Activated CD4-positive, alpha-beta T cell treated with anti-CD3 and anti-CD28 coated beads for 48 hours (primary cell): ENCODE measurements around the gene GLCCI1.
"Not testable (repeated sequence)": the region's sequence is repeated elsewhere in the genome, so short reads cannot be mapped to it uniquely, and the experiment has no call there.

Source experiments
- DNase-seq: peaks from one replicate; pipeline ENCODE4 v3.0.0-alpha.2; 2020

The GLCCI1 gene

DNA sequence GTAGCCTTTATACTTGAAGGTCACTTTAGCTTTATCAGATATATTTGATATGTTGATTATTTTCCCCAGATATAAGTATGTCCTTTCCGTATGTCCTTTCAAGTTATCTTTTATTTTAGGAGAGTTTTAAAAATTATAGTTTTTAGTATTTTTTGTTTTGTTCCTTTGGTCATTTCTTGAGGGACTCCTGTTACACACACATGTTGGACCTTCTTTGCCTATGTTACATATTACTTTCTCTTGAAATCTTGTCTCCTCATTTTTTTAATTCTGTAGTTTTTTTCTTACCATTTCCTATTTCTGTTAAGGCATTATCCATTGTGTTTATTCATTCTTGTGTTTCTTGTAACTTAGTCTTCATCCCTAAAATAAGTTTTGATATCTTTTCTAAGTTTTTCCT lies 23.9 kb downstream of the GLCCI1 start:
- no peak for DNase-seq

GRCh38 chr7:7995348-7995747 lies 26.8 kb downstream of the GLCCI1 start:
- DNase-seq, result not testable (repeated sequence)

GRCh38 chr7:7996568-7996967 lies 28.0 kb downstream of the GLCCI1 start:
- no peak for DNase-seq

GRCh38 chr7:8000315-8000941 lies 31.8 kb downstream of the GLCCI1 start:
- no peak for DNase-seq

- DNase-seq, result no peak
These were observed 34.5 kb downstream of the GLCCI1 start for GRCh38 chr7:8003077-8003476.

DNA sequence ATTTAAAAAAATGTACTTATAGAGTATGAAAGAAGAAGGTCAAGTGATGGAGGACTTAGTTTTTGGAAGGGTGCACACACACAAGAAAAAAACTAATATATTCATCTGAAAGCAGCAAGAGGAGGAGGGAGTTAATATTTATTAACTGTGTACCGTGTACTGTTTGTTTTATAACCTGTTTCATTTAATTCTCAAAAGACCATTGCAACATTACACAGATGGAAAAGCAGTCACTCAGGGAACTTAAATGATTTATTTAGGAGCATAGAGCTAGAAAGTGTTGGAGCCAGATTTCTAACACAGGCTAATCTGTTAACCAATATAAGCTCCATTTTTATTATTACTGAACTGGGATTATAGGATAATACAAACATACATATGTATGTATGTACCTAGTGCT lies 36.7 kb downstream of the GLCCI1 start:
- no peak for DNase-seq

DNA sequence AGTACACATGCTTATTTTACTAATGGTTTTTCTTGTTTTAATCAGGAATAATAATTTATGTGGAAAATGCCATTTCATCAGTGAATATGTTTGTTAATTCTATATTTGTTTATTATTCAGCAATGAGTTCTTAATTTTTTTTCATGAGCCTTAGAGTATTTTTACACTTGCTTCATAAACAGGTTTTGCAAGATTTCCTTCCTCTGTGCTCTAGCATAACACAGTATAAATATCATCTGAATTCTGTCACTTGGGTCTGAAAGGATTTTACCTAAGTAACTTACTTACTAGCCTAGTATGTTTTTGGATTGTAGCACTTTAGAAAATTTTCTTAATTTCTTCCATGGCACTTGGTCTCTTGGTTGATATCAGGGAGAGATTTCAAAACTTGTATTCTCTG lies 45.8 kb downstream of the GLCCI1 start:
- DNase-seq, result no peak

DNA sequence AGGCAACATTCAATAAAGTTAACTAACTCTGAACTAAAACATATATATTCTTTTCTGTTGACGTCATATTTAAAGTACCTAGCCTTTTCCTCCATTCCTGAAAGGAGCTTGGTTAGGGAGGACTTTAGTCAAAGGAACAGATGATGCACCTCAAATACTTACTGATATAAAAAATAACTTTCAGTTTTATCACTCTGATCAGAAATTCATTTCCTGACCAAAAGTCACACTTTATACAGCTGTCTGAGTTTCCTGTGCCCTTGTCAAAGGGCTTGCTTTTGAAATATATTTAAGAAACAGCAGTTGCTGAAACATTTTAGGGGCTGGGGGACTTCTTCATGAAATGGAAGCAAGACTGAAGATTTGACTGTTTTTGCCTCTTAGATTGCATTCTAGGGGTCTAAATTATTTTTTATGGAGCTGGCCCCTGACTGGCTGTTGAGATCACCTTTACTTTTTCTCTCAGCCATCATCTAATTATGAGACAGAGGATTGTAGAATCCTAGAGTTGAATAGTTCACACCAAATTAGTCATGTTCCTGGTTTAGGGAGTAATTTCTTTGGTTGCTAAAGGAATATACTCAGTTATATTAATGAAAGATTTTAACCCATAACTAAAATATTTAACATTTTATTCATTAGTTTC lies 46.6 kb downstream of the GLCCI1 start:
- no peak for DNase-seq

- no peak for DNase-seq
These were observed 47.1 kb downstream of the GLCCI1 start for GRCh38 chr7:8015746-8016120.

GRCh38 chr7:8017423-8017822 lies 48.8 kb downstream of the GLCCI1 start:
- no peak for DNase-seq

DNA sequence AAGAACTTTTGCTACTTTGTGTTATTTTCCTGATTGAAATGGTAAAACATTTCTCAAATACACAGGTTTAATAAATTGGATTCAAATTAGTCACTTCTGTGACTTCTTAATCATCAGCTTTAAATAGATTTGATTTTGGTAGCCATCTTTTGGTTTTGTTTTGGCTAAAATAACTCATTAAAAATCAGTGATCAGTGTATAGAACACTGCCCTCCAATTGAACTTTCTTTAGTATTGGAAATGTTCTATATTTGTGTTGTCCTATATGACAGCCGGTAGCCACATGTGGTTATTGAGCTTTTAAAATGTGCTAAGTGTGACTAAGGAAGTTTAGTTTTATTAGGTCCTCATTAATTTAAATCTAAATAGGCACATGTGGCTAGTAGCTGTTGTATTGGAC lies 50.4 kb downstream of the GLCCI1 start:
- no peak for DNase-seq

GRCh38 chr7:8022628-8023027 lies 54.0 kb downstream of the GLCCI1 start:
- no peak for DNase-seq

DNA sequence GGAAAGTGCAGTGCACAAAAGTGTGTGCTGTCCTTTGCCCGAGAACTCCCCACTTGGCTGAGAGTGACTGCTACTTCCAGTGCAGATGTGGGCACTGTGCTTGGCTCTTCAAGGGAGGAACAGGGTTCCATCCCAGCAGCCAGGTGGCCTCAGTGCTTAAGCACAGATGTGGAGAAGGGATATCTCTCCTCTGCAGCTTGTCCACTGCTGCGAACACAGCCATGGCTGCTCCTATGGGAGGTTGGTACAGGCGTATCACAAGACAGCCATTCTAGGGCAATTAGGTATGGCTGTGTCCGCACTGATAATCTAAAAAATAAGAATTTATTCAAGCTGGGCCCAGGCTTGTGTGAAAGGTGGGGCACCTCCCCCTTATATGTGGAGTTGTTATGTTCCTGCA lies 66.6 kb downstream of the GLCCI1 start:
- no peak for DNase-seq

- no peak for DNase-seq
These were observed 67.3 kb downstream of the GLCCI1 start for GRCh38 chr7:8035647-8036518.

DNA sequence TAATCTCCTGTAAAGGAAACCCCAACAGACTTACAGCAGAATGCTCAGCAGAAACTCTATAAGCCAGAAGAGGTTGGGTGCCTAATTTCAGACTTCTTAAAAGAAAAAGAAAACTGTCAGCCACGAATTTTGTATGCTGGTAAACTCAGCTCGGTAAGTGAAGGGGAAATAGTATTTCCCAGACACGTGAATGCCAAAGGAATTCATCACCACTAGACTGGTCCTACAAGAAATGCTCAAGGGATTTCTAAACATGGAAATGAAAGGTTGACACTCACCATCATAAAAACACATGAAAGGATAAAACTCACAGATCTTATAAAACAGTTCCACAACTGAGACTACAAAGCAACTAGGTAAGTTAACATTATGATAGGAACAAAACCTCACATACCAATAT lies 68.6 kb downstream of the GLCCI1 start:
- DNase-seq, result no peak

GRCh38 chr7:8040768-8041369 lies 72.3 kb downstream of the GLCCI1 start:
- no peak for DNase-seq

GRCh38 chr7:8042796-8043535 lies 74.4 kb downstream of the GLCCI1 start:
- DNase-seq, result no peak

DNA sequence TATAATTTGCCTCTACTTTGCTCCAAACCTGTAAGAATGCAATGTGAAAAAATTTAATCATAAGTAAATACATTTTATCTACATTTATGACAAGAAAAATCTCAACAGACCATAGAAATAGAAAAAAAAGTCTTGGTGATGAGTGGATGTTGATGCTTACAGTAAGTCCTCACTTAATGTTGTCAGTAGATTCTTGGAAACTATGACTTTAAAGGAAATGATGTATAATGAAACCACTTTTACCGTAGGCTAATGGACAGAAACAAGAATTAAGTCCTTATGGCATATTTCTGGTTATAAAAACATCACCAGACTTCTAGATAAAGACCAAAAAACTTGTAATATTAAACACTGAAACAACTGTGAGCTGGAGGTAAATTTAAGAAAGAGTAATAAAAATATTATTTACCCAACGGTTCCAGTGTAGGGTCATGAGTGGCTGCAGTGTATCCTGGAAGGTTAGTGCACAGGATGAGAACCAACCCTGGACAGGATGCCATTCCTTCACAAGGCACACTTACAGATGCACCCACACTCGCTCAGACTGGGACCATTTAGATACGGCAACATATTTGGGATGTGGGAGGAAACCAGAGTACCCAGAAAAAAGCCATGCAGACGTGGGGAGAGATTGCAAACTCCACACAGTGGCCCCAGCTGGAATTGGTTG lies 76.3 kb downstream of the GLCCI1 start:
- DNase-seq, result no peak

DNA sequence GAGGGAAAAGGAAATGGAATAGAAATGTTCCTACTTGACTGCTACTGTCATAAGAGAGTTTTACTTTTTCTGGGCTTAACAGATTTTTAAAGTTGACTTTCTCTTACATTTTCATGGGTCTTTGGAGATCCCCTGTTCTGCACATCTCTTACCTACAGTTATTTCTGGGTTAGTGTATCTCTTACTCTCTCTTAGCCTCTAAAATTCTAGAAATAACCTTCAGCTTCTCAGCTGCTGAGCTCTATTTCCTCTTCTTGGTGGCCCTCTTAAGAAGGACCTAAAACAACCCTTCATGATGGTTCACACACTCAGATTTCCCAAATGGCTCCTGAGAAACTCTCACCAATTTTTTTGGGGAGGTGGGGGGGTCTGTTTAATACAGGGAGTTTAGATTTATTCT lies 79.5 kb downstream of the GLCCI1 start:
- DNase-seq, result not testable (repeated sequence)

DNA sequence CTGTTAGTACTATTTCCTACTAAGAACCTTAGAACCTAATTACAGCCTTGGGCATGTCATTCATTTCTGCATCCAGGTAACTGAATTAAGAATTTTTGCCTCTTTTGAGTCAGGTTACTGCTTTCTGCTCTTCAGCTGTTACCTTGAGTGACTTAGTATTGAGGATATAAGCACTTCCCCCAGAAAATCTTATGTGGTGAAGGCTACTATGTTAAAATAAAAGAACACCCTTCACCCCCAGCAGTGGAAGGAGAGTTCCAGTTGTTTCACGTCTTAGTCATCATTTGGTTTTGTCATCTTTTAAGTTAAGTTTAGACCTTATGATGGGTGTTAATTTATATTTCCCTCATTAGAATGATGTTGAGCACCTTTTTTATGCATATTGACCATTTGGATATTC lies 82.8 kb downstream of the GLCCI1 start:
- DNase-seq, result no peak

DNA sequence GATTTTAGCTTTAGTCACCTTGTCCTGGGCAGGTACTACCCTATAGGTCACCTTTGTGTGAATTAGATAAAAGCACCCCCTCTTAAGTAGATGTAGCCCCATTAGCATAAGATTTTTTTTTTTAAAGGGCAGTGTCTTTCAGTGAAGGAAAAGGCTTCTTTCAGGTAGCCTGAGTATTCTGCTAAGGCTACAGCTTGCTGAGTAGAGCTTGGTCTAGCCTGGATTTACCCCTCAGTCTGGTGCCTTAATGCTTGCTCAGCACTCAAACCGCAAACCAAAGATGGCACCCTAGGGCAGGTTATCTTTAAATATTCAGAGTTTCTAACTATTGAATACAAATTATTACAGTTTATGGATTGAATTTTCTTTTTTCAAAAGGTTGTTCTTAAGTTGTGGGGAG lies 83.4 kb downstream of the GLCCI1 start:
- DNase-seq, result no peak

DNA sequence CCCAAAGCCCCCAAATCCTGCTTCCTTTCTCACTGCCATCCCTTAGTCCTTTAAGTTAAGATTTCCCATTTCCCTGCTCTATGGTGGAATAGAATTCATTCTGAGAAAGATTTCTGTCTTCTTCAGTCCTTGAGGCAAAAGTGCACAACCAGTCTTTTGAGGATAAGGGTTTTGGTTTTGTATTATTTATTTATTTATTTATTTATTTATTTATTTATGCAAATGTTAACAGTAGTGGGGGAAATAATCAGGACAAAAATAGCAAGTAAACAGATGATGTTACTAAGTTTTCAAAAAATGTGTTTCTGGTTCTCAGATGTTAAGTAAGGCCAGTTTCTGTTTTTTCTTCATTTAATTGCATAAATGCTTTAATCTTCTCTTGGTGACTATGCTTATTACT lies 84.2 kb downstream of the GLCCI1 start:
- DNase-seq, result no peak
